ENCODE results near the gene GDPD4.
A peak's percentile ranks its signal among the peaks of the same experiment; 100 is the strongest.

The GDPD4 gene

GRCh38 chr11:77289737-77290136 is 11.7 kb downstream of the GDPD4 start:
- no peak for DNase-seq

GRCh38 chr11:77287615-77288273 is 13.7 kb downstream of the GDPD4 start:
- no peak for DNase-seq

- no peak for DNase-seq
Observed at GRCh38 chr11:77287136-77287535, 14.3 kb downstream of the GDPD4 start.

GRCh38 chr11:77284476-77285468 is 16.7 kb downstream of the GDPD4 start:
- no peak for DNase-seq

GRCh38 chr11:77283101-77283500 is 18.4 kb downstream of the GDPD4 start:
- no peak for DNase-seq

GRCh38 chr11:77278595-77279506 is 22.6 kb downstream of the GDPD4 start:
- DNase-seq, result peak; percentile 5

- no peak for DNase-seq
Observed at GRCh38 chr11:77276271-77276670, 25.2 kb downstream of the GDPD4 start.

GRCh38 chr11:77270921-77271320 is 30.6 kb downstream of the GDPD4 start:
- no peak for DNase-seq

GRCh38 chr11:77269484-77270123 is 31.9 kb downstream of the GDPD4 start:
- no peak for DNase-seq

- no peak for DNase-seq
Observed at GRCh38 chr11:77267962-77268361, 33.5 kb downstream of the GDPD4 start.

GRCh38 chr11:77266766-77267165 is 34.7 kb downstream of the GDPD4 start:
- no peak for DNase-seq

GRCh38 chr11:77262803-77263202 is 38.7 kb downstream of the GDPD4 start:
- DNase-seq, result no peak

- no peak for DNase-seq
Observed at GRCh38 chr11:77259641-77260040, 41.8 kb downstream of the GDPD4 start.

GRCh38 chr11:77253690-77254089 is 47.8 kb downstream of the GDPD4 start:
- no peak for DNase-seq

GRCh38 chr11:77252555-77253270 is 48.8 kb downstream of the GDPD4 start:
- DNase-seq, result no peak

GRCh38 chr11:77250881-77251640 is 50.4 kb downstream of the GDPD4 start:
- no peak for DNase-seq

GRCh38 chr11:77249427-77249826 is 52.1 kb downstream of the GDPD4 start:
- DNase-seq, result no peak

- DNase-seq, result no peak
Observed at GRCh38 chr11:77244277-77245027, 57.0 kb downstream of the GDPD4 start.

GRCh38 chr11:77236901-77237300 is 64.6 kb downstream of the GDPD4 start:
- DNase-seq, result no peak

GRCh38 chr11:77233011-77233410 is 68.5 kb downstream of the GDPD4 start:
- no peak for DNase-seq

Data from hematopoietic multipotent progenitor cell treated with erythropoietin and hydrocortisone succinate and interleukin-3 and kit ligand, for 8 days (in vitro differentiated cells).